ENCODE data around the gene RGS6.

- TF ChIP-seq CTCF (conservative IDR thresholded peaks at IDR 0.05; ENCODE audit: low read depth, low read length) (no peak), EZH2 (IDR thresholded peaks at IDR 0.05; ENCODE audit: low read length, unreplicated experiment) (no peak)
Measured at GRCh38 chr14:72614365-72614764, 682.1 kb downstream of the RGS6 start.
